ENCODE results near the gene EXT2. TPM values are rescaled to one million over a fixed set of nuclear protein-coding genes. Genes with fewer than 3 reads are reported as not detected.

EXT2 gene
- total RNA-seq, 4 donors from 2014 or later: 47.8 to 80.4 (median 68.0) TPM

DNA sequence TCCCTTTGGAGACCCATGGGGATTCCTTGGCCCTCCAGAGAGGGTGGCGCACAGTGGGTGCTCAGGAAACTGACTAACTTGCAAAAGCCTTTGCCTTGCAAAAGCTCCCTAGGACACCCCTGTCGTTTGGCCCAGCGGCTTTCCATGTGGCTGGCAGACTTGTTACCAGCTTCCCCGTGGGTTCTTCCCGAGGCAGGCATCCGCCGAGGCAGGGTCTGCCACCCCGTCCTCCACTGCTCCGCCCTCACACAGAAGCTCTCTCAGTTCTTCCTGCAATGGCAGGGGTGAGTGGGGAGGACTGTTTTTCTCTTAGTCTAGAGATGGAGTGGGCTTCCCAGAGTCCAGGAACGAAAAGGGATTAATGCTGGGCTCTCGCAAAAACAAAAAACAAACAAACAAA is 191.4 kb downstream of the EXT2 start:
- H3K4me1 ChIP-seq: no peaks in the 10 kb centered on the region
- no peak overlapping the region for H3K4me3 ChIP-seq
- H3K27me3 ChIP-seq: peaks cover 0 to 7% (median 0%) of the 10 kb centered on the region in 4 donors
- no peak for DNase-seq (ENCODE audit: extremely low spot score)
- no peak overlapping the region for H3K27ac ChIP-seq (replicated peaks in 1 of 4)
- 86% methylated on average over 10 of the region's 11 CpGs for WGBS
- intact Hi-C loops (cut with DNase I): loop anchor here (1.0 kb wide), 1 partner anchor 251 kb away; no protein-coding TSS in a partner anchor
- TF ChIP-seq, protein P1, sequence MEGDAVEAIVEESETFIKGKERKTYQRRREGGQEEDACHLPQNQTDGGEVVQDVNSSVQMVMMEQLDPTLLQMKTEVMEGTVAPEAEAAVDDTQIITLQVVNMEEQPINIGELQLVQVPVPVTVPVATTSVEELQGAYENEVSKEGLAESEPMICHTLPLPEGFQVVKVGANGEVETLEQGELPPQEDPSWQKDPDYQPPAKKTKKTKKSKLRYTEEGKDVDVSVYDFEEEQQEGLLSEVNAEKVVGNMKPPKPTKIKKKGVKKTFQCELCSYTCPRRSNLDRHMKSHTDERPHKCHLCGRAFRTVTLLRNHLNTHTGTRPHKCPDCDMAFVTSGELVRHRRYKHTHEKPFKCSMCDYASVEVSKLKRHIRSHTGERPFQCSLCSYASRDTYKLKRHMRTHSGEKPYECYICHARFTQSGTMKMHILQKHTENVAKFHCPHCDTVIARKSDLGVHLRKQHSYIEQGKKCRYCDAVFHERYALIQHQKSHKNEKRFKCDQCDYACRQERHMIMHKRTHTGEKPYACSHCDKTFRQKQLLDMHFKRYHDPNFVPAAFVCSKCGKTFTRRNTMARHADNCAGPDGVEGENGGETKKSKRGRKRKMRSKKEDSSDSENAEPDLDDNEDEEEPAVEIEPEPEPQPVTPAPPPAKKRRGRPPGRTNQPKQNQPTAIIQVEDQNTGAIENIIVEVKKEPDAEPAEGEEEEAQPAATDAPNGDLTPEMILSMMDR (IDR thresholded peaks at IDR 0.05): no peak
- no peak for TF ChIP-seq POLR2AphosphoS5 (IDR thresholded peaks at IDR 0.05)
- no peaks in the 10 kb centered on the region for H3K9me3 ChIP-seq
- H3K36me3 ChIP-seq: no peaks in the 10 kb centered on the region

GRCh38 chr11:44288133-44288526 is 192.7 kb downstream of the EXT2 start:
- Histone ChIP-seq H3K9me3 (no peaks in the 10 kb centered on the region), H3K27ac (replicated peaks in 1 of 4) (no peak overlapping the region), H3K4me1 (no peaks in the 10 kb centered on the region), H3K27me3 (peaks cover 0 to 7% (median 0%) of the 10 kb centered on the region in 4 donors), H3K4me3 (no peak overlapping the region), H3K36me3 (no peaks in the 10 kb centered on the region)
- intact Hi-C loops (cut with DNase I): no loop called here
- 87% methylated on average over 3 of the region's 3 CpGs for WGBS
- TF ChIP-seq EP300 (IDR thresholded peaks at IDR 0.05): no peak
- TF ChIP-seq, protein P1 (IDR thresholded peaks at IDR 0.05): no peak
- TF ChIP-seq POLR2A (IDR thresholded peaks at IDR 0.05; ENCODE audit: low read depth): no peak
- TF ChIP-seq POLR2AphosphoS5 (IDR thresholded peaks at IDR 0.05): no peak
- DNase-seq (ENCODE audit: extremely low spot score): no peak

GRCh38 chr11:44290208-44290607 is 194.7 kb downstream of the EXT2 start:
- Histone ChIP-seq H3K4me1 (no peaks in the 10 kb centered on the region), H3K36me3 (no peaks in the 10 kb centered on the region), H3K9me3 (no peaks in the 10 kb centered on the region), H3K27ac (replicated peaks in 1 of 4) (no peak overlapping the region), H3K4me3 (no peak overlapping the region), H3K27me3 (peaks cover 0 to 22% (median 3%) of the 10 kb centered on the region in 4 donors)
- intact Hi-C loops (cut with DNase I): no loop called here
- TF ChIP-seq EP300 (IDR thresholded peaks at IDR 0.05) (no peak), POLR2A (IDR thresholded peaks at IDR 0.05; ENCODE audit: low read depth) (no peak), POLR2AphosphoS5 (IDR thresholded peaks at IDR 0.05) (no peak)
- TF ChIP-seq, protein P1 (IDR thresholded peaks at IDR 0.05): no peak
- DNase-seq (ENCODE audit: extremely low spot score): no peak
- WGBS: 71% methylated on average over 4 of the region's 4 CpGs

Other genes with a start within 250 kb of the EXT2 start
- 10 to 100 TPM; 17.4 to 38.2 (median 24.6) TPM for gene ALKBH3, start 214.8 kb upstream of the EXT2 start, total RNA-seq
- gene C11orf96, start 153.0 kb upstream of the EXT2 start, total RNA-seq: 100 to 1,000 TPM in 1 of 4 donors, 10 to 100 TPM in 3; 23.3 to 645 (median 96.5) TPM
- not detected for gene ACCSL, start 47.7 kb upstream of the EXT2 start, total RNA-seq
- gene ACCS, start 29.4 kb upstream of the EXT2 start, total RNA-seq: 10 to 100 TPM in 2 of 4 donors, 1 to 10 TPM in 2; 8.0 to 19.1 (median 13.5) TPM
- under 1 TPM; under 0.01 to 0.52 (median 0.06) TPM for gene ALX4, start 214.5 kb downstream of the EXT2 start, total RNA-seq